GM13977 (cell line): Measurements from ENCODE around the gene NPAS1.
"Not testable (repeated sequence)": the region's sequence is repeated elsewhere in the genome, so short reads cannot be mapped to it uniquely, and the experiment has no call there.

Experiments used
- DNase-seq: peaks from one replicate; pipeline ENCODE4 v3.0.0; 2012; ENCODE audit warnings: low spot score
- in situ Hi-C: fragments of 300-500 bp; cut with MboI; formaldehyde crosslinking; loops from one replicate; pipeline ENCODE4 v1.12.0; 2022; ENCODE audit warnings: low sequenced_read_pairs, low pct_unique_long_range_greater_than_20kb, mixed read lengths, inconsistent platforms; ENCODE audit not compliant: unreplicated experiment
- TF ChIP-seq, protein P1 (sequence below): IDR thresholded peaks from 2 replicates; pipeline ENCODE4 v1.5.1; 2012; ENCODE audit warnings: mild to moderate bottlenecking, control low read depth; ENCODE audit not compliant: insufficient read depth; ENCODE audit errors: extremely low read depth, missing control alignments

Gene NPAS1

DNA sequence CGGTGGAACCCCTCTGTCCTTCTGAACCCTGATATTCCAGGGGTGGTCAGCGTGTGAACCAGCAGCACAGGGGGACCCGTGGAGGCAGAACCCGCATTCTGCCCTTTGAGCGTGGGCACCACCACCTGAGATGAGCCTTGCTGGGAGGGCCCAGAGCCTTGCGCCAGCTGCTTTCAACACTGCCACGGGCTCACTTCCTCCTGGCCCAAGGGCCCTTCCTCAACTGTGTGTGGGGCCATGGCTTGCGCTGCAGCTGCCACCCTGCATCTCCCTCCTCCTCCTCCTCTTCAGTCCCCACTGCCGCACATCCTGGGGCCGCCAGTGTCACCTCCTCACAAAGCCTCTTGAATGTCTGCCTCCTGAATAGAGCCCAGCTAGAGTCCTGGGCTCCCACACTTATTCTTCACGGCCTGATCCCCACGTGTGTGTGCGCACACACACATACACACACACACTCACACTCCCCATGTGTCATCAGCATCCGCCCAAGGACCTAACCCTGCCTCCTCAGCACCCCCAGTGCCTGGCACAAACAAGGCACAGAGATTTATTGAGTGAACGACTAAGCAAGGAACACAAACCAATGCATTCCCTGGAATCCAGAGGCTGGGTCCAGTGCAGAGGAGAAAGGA lies 55.7 kb downstream of the NPAS1 start:
- TF ChIP-seq, protein P1, sequence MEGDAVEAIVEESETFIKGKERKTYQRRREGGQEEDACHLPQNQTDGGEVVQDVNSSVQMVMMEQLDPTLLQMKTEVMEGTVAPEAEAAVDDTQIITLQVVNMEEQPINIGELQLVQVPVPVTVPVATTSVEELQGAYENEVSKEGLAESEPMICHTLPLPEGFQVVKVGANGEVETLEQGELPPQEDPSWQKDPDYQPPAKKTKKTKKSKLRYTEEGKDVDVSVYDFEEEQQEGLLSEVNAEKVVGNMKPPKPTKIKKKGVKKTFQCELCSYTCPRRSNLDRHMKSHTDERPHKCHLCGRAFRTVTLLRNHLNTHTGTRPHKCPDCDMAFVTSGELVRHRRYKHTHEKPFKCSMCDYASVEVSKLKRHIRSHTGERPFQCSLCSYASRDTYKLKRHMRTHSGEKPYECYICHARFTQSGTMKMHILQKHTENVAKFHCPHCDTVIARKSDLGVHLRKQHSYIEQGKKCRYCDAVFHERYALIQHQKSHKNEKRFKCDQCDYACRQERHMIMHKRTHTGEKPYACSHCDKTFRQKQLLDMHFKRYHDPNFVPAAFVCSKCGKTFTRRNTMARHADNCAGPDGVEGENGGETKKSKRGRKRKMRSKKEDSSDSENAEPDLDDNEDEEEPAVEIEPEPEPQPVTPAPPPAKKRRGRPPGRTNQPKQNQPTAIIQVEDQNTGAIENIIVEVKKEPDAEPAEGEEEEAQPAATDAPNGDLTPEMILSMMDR = no peak
- no peak for DNase-seq
- in situ Hi-C loops = no loop called here

DNA sequence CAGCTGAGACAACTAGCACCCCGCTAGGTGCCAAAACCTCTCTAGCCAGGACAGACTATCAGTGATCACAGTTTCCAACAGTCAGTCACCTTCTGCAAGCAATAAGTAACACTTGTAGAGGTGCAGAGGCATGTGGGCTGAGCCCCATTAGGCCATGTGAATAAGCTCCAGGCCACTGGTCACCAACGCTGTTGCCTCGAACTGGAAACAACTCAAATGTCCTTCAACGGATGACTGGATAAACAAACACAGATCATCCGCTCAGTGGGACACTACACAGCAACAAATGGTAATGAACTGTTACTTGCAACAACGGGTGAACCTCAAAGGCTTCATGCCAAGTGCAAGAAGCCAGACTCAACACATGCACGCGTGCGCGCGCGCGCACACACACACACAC lies 56.3 kb downstream of the NPAS1 start:
- DNase-seq = no peak
- in situ Hi-C loops = no loop called here
- TF ChIP-seq, protein P1 = no peak

- in situ Hi-C loops, DNase-seq: not testable (repeated sequence)
Observed at GRCh38 chr19:47078351-47078750, 58.7 kb downstream of the NPAS1 start.

- in situ Hi-C loops = loop anchor here (5.0 kb wide), 1 partner anchor 41 kb away; no protein-coding TSS in a partner anchor
- DNase-seq = no peak
Observed at GRCh38 chr19:47081095-47081494, 61.5 kb downstream of the NPAS1 start.

GRCh38 chr19:47082493-47082892 lies 62.9 kb downstream of the NPAS1 start:
- DNase-seq = no peak
- TF ChIP-seq, protein P1 = no peak
- in situ Hi-C loops = loop anchor here (5.0 kb wide), 1 partner anchor 40 kb away; no protein-coding TSS in a partner anchor

More at GRCh38 chr19:47081095-47081494, 61.5 kb downstream of the NPAS1 start:
- TF ChIP-seq, protein P1 = no peak

DNA sequence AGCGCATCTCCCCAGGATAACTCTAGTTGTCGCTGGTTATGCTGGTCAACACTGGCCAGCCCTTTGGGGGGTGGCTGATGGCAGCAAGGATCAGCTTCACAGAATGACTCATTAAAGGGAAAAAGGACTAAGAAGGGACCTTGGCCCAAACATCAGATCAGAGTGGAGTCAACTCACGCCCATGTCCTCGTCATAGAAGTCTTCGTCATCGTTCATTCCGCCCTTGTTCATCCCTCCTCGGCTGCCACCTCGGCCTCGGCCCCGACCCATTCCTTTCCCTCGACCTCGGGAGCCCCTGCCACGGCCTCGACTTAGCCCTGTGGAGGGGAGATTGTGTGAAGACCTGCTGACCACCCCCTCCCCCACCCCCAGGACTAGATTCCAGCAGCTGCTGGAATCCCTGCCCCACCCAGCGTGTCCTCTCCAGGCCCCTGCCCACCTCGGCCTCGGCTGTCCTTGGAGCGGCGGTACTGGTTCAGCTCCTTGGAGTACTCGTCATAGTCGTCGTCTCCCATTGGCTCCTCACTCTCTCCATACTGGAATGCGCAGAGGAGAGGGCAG lies 65.3 kb downstream of the NPAS1 start:
- no peak for DNase-seq
- TF ChIP-seq, protein P1 = no peak
- in situ Hi-C loops = loop anchor here (5.0 kb wide), 1 partner anchor 37 kb away; no protein-coding TSS in a partner anchor

DNA sequence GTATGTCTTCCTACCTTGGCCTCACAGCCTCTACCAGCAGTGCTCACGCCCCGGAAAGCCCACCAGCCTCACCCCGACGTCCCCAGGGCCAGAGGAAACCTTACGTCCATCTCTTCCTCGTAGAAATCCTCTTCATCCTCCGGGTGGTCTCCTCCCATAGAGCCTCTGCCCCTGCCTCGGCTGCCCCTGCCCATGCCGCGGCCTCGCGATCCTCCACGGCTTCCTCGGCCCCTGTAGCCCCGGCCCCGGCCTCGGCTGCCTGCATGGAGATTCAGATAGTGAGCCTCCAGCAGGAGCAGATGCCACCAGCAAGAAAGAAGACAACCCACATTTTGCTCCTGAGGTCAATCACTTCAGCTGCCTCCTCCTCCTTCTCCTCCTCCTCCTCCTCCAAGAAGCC lies 66.6 kb downstream of the NPAS1 start:
- TF ChIP-seq, protein P1 = no peak
- in situ Hi-C loops = no loop called here
- DNase-seq = no peak
